ENCODE results near the gene TNP2. TPM values are rescaled to one million over a fixed set of nuclear protein-coding genes. Genes with fewer than 3 reads are reported as not detected.
A peak's percentile ranks its signal among the peaks of the same experiment; 100 is the strongest.

TNP2 gene
- total and polyA plus RNA-seq, 2 donors (not counting 3 experiments of a cell fraction or from before 2014, with no cell fraction given): not detected

GRCh38 chr16:11256661-11257130 is 12.4 kb downstream of the TNP2 start:
- DNase-seq (ENCODE audit: low read depth, low spot score): no peak
- peaks cover 10% of the 10 kb centered on the region for H3K4me1 ChIP-seq (ENCODE audit: control insufficient read depth, extremely low read depth, insufficient read depth, low read length)
- TF ChIP-seq, protein P1, sequence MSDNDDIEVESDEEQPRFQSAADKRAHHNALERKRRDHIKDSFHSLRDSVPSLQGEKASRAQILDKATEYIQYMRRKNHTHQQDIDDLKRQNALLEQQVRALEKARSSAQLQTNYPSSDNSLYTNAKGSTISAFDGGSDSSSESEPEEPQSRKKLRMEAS (IDR thresholded peaks at IDR 0.05; ENCODE audit: insufficient read depth, insufficient read length): no peak
- TF ChIP-seq EZH2 (IDR thresholded peaks at IDR 0.05; ENCODE audit: borderline replicate concordance, low read depth, low read length, severe bottlenecking) (no peak), MYC (IDR thresholded peaks at IDR 0.05; ENCODE audit: low read depth, low read length) (no peak), JUN (IDR thresholded peaks at IDR 0.05; ENCODE audit: borderline replicate concordance, insufficient read depth, insufficient read length, low read depth) (no peak), POLR2A (IDR thresholded peaks at IDR 0.05; ENCODE audit: low read depth, low read length) (no peak), CTCF (IDR thresholded peaks at IDR 0.05; ENCODE audit: extremely low read depth in 1 of 2, insufficient read depth in 1 of 2, low read depth in 1 of 2, low read length in 2 of 2) (no peak), POLR2AphosphoS5 (IDR thresholded peaks at IDR 0.05; ENCODE audit: insufficient read depth, low read depth, low read length) (no peak), FOS (IDR thresholded peaks at IDR 0.05; ENCODE audit: borderline replicate concordance, insufficient read depth, low read length) (no peak), GATA2 (IDR thresholded peaks at IDR 0.05; ENCODE audit: insufficient read depth, insufficient read length, low read depth, low read length) (no peak)
- ChIA-PET CTCF (interaction anchor here (0.6 to 8.3 kb wide), 44 partner anchors 9 to 315 kb away, joined by 3 to 347 read pairs (median 6); partner anchors contain the start of genes CLEC16A, DEXI and TNP2), POLR2A (interaction anchor here (0.6 to 2.5 kb wide), 16 partner anchors 45 to 838 kb away, joined by 3 to 22 read pairs (median 4); no protein-coding TSS in a partner anchor)
- no peaks in the 10 kb centered on the region for H4K20me1 ChIP-seq (replicated peaks; ENCODE audit: control insufficient read depth, extremely low read depth, insufficient read depth, low read length)
- peak overlapping the region; percentile 31 for H3K27ac ChIP-seq (ENCODE audit: insufficient read depth, low read depth, low read length)
- no peaks in the 10 kb centered on the region for H3K36me3 ChIP-seq (ENCODE audit: control insufficient read depth in 2 of 2, extremely low read depth in 1 of 2, insufficient read depth in 2 of 2, low read length in 2 of 2)
- peak overlapping the region; percentile 47 for H2AFZ ChIP-seq (ENCODE audit: low read depth, low read length)
- no peak for FAIRE-seq
- H3K27me3 ChIP-seq (ENCODE audit: control insufficient read depth in 2 of 2, insufficient read depth in 2 of 2, low read length in 2 of 2): peaks cover 0 to 1% of the 10 kb centered on the region in 2 experiments
- H3K79me2 ChIP-seq (ENCODE audit: control insufficient read depth, insufficient read depth, low read length): no peaks in the 10 kb centered on the region
- BruUV-seq (replicated peaks): TSS peak; percentile 70
- no peaks in the 10 kb centered on the region for H3K9me3 ChIP-seq (replicated peaks; ENCODE audit: control insufficient read depth, insufficient read depth, low read length)
- H3K4me2 ChIP-seq (ENCODE audit: insufficient read depth, low read length): peak overlapping the region; percentile 78
- intact Hi-C loops (cut with micrococcal nuclease): loop anchor here (1.0 to 10.0 kb wide), 9 partner anchors 54 to 411 kb away; partner anchors contain the start of gene SNN
- H3K4me3 ChIP-seq (replicated peaks in 1 of 3; ENCODE audit: insufficient read depth in 1 of 3, low read depth in 1 of 3, low read length in 3 of 3): peak overlapping the region; percentile 43 to 89 (median 73)
- H3K9ac ChIP-seq (replicated peaks; ENCODE audit: extremely low read depth, insufficient read depth, low read length): peak overlapping the region; percentile 76
- H3K9me1 ChIP-seq (replicated peaks; ENCODE audit: control insufficient read depth, extremely low read depth, insufficient read depth, low read length): no peaks in the 10 kb centered on the region
- dilution Hi-C loops (cut with MboI; ENCODE audit: extremely low pct_ligation_motif_present, low sequenced_read_pairs): no loop called here
